HG03097 (cell line): ENCODE data around the gene CDKN2D.
"Not testable (repeated sequence)": the region's sequence is repeated elsewhere in the genome, so short reads cannot be mapped to it uniquely, and the experiment has no call there.

Experiments used
- ATAC-seq: cut with Tn5 transposase; IDR thresholded peaks from one replicate; pipeline ENCODE4 v1.9.1; 2021; ENCODE audit not compliant: unreplicated experiment, low FRiP score

Gene CDKN2D

GRCh38 chr19:10582091-10582490 is 13.3 kb upstream of the CDKN2D start:
- no peak for ATAC-seq

- ATAC-seq: no peak
These were observed 12.3 kb upstream of the CDKN2D start for GRCh38 chr19:10580979-10581631.

- no peak for ATAC-seq
These were observed 9.2 kb upstream of the CDKN2D start for GRCh38 chr19:10577951-10578350.

GRCh38 chr19:10575011-10575716 is 6.4 kb upstream of the CDKN2D start:
- no peak for ATAC-seq

GRCh38 chr19:10574462-10574861 is 5.7 kb upstream of the CDKN2D start:
- no peak for ATAC-seq

GRCh38 chr19:10573793-10574192 is 5.0 kb upstream of the CDKN2D start:
- not testable (repeated sequence) for ATAC-seq

DNA sequence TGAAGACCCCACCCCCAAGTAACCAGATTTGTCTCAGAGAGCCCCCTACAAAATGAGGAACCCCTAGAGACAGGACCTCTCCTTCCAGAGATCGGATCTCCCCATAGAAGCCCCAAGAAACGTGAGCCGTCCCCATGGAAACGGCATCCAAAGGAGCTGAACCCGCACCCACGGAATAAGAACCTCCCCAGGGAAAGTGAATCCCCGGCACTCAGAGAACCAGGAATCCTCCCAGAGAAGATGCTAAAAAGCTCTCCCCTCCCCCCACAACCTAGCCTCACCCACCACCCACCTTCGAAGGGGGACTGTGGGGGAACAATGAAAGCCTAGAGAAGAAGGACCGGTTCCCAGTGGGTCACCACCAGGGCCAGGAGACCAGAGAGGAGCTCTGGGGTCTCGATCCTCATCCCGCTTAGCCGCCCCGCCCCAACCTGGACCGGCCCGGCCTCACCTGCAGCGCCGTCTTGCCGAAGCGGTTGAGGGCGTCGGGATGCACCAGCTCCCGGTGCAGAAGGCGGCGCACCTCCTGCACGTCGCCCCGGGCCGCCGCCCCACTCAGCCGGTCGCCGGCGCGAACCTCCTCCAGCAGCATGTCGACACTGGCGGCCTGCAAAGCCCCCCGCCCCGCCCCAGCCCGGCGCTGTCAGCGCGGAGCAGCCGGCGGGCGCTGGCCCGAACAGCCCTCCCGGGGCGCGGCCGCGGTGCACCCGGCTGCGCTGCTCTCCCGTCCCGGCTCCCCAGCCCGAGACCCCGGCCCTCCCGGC is 535 bp downstream of the CDKN2D start:
- peak; percentile 5 for ATAC-seq

GRCh38 chr19:10567656-10568055 is 1.1 kb downstream of the CDKN2D start:
- no peak for ATAC-seq

DNA sequence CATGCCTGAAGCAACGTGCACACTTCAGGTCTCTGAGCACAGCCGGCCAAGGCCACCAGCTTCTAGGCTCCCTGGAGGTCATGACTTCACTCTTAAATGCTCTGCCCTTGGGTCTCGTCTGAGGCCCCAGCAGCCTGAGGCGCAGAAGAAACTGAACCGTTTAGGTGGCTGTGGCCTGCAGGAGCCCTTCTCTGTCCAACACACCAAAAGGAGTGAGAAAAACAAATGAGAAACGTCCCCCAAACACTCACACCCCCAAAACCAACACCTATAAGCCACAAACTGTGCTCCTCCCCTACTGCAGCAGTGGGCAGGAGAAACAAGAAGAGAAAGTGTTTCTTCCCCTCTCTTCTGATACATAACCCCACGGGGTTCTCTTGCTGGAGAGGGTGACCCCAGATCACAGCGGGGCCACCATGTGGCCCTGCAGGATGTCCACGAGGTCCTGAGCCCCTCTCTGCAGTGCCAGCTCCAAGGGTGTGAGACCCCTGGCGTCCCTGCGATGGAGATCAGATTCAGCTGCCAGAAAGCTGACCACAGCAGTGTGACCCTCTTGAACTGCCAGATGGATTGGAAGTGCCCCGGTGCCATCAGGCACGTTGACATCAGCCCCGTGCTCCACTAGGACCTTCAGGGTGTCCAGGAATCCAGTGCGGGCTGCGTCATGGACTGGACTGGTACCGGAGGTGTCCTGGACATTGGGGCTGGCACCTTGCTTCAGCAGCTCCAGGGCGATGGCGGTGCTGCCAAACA is 1.9 kb downstream of the CDKN2D start:
- ATAC-seq: peak; percentile 15

- no peak for ATAC-seq
These were observed 2.4 kb downstream of the CDKN2D start for GRCh38 chr19:10566408-10566657.

DNA sequence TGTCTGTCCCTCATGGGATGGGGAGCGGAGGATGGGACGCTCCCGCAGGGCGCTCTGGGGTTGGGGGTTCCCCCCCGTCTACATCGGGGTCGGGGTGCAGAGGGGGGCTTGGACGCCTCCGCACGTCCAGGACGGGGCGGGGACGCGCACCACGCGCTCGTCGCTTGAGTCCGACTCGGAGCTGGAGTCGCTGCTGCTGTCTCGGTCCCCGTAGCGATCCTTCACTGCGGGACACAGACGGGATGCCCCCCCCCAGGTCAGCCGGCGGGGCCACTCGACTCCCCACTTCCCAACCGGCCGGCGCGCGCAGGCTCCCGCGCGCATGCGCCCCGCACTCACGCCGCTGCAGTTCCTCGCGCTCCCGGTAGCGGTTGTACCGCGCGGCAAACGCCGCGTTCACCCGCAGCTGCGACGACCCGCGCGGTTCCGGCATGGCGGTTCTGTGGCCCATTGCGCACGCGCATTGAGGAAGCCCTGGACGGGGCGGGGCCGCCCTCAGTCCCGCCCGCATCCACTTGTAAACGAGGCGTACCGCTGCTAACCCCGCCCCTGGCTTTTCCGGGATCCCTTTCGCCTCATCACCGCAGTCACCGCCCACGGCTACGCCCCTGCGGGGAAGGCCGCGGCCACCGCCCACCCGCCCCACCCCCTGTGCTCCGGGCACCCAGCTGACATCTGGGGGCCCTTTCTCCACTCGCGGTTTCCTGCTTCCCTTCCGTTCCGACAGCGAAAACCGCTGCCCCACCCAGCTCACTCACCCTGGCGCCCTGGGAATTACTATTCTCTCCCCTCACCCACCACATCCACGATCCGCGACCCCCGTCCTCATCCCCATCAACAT is 3.0 kb downstream of the CDKN2D start, which contains the start of gene KRI1:
TSS of gene KRI1 (minus strand) at position 444 of the 841 bp plus-strand sequence. CDS start at position 433, 11 bp downstream.
- ATAC-seq: peak; percentile 36

GRCh38 chr19:10565028-10565566 is 3.7 kb downstream of the CDKN2D start:
- no peak for ATAC-seq

GRCh38 chr19:10562609-10563008 is 6.2 kb downstream of the CDKN2D start:
- ATAC-seq: no peak

DNA sequence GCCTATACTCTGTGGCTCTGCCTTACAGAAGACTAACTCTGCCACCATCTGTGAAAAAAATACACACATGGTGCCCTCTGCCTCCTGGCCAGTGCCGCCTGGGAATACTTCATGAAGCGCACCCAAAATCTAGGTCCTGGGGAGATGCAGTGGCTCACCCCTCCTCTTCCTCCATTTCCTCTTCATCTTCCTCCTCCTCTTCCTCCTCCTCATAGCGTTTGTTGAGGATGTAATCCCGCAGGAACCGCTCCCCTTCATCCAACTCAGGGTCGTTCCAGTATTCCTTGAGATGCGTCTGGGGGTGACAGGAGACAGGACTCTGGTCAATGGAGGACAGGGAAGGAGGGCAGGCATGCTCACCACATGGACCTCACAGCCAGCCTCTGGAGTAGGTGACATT is 8.6 kb downstream of the CDKN2D start:
- ATAC-seq: no peak

GRCh38 chr19:10557603-10558197 is 11.1 kb downstream of the CDKN2D start:
- ATAC-seq: no peak

DNA sequence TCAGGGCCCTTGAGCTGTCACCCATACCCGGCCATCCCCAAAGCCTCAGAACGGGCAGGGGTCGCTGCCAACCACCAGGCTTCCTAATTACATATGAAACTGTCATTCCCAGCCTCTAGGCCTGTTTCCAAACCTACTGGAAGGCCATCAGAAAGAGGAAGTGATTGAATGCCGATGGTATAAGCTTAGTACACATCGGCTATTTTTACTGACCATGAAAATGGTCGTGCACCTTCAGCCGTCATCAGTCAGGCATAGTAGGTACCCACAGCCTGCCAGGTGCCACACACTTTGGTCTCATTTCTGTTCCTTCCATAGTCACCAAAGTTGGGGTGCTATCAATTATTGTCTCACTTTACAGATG is 13.2 kb downstream of the CDKN2D start:
- ATAC-seq: no peak

GRCh38 chr19:10554760-10555609 is 13.8 kb downstream of the CDKN2D start:
- ATAC-seq: no peak

DNA sequence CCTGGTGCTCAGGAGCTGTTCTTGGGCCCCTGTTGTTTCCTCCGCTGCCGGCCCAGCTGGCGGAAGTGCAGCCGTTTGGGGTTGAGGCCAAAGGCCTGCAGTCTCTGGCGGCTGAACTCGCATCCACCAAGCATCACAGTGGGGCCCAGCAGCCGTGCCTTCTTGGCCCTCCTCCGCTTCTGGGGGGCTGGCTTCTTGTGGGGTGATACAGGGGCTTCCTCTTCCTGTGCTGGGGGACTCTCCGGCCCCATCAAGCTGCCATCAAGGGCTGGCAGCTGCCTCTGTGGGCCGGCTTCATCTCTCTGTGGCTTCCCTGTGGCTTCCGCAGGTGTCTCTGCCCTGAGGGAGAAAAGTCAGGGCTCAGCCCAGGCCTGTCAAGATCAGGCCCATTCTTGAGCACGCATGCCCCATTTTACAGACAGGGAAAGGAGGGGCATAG is 14.8 kb downstream of the CDKN2D start:
- peak; percentile 63 for ATAC-seq
